Panc1 (cell line): Measurements from ENCODE around the gene LRP5. TPM values are rescaled to one million over a fixed set of nuclear protein-coding genes. Genes with fewer than 3 reads are reported as not detected.

Source experiments
- ATAC-seq: fragments of 200-7000 bp; cut with Tn5 transposase; 2 replicates; pipeline ENCODE4 v1.9.1; 2020; ENCODE audit warnings: mild to moderate bottlenecking, moderate library complexity
- BruUV-seq: library from RNA; stranded (reverse); fragments of 400-500 nt; replicated peaks from 2 replicates; lab custom pipeline; 2021; lab: Mats Ljungman, UMichigan
- CTCF ChIA-PET: fragments of 300-600 bp; sonication (Branson Sonifier 250); formaldehyde crosslinking; loops from one replicate; lab custom pipeline; 2022; ENCODE audit warnings: antibody characterized with exemption; lab: Charles Lee
- POLR2A ChIA-PET: fragments of 300-600 bp; sonication (Branson Sonifier 250); formaldehyde crosslinking; loops from one replicate; lab custom pipeline; 2022; ENCODE audit warnings: antibody characterized with exemption; lab: Charles Lee
- DNase-seq: peaks from one replicate; pipeline ENCODE4 v3.0.0-alpha.2; 2010; ENCODE audit warnings: low read depth, low spot score
- H3K27ac ChIP-seq: 2 replicates; pipeline ENCODE4 v1.5.1; 2011; ENCODE audit warnings: mild to moderate bottlenecking, low read length, inconsistent platforms
- H3K27me3 ChIP-seq: fragments of 200-500 bp; sonication (Bioruptor generic); 2 replicates; pipeline ENCODE4 v1.6.0; 2014; ENCODE audit warnings: low read length, inconsistent platforms; ENCODE audit not compliant: control insufficient read depth, insufficient read depth
- H3K36me3 ChIP-seq: fragments of 200-500 bp; sonication (Bioruptor generic); 2 replicates; pipeline ENCODE4 v1.5.1; 2014; ENCODE audit warnings: inconsistent platforms, mild to moderate bottlenecking, low read length, moderate library complexity; ENCODE audit not compliant: control insufficient read depth, insufficient read depth
- H3K4me1 ChIP-seq: 2 replicates; pipeline ENCODE4 v1.5.1; 2011; ENCODE audit warnings: inconsistent platforms, mild to moderate bottlenecking, low read length, moderate library complexity; ENCODE audit not compliant: control insufficient read depth, insufficient read depth
- H3K4me3 ChIP-seq, 2 experiments: 2 replicates each; pipeline ENCODE4 v1.5.1; 2011 to 2012; ENCODE audit warnings: low read depth in 2 of 2, low read length in 2 of 2, mild to moderate bottlenecking in 2 of 2, inconsistent platforms in 1 of 2, moderate library complexity in 1 of 2
- H3K9me3 ChIP-seq: fragments of 200-500 bp; sonication (Bioruptor generic); 2 replicates; pipeline ENCODE4 v1.5.1; 2014; ENCODE audit warnings: low read depth, mild to moderate bottlenecking, inconsistent platforms, low read length, moderate library complexity; ENCODE audit not compliant: control insufficient read depth, insufficient read depth
- CTCF ChIP-seq: fragments of 450-650 bp; IDR thresholded peaks from 2 replicates; pipeline ENCODE4 v1.5.1; 2017; ENCODE audit warnings: mild to moderate bottlenecking
- POLR2AphosphoS5 ChIP-seq: IDR thresholded peaks from 2 replicates; pipeline ENCODE4 v1.6.1; 2012; ENCODE audit warnings: mild to moderate bottlenecking, low read depth, low read length, moderate library complexity
- REST ChIP-seq, 2 experiments: IDR thresholded peaks; 2 replicates each; pipeline ENCODE4 v1.6.1; 2011 to 2012; ENCODE audit warnings: low read depth in 2 of 2, control low read depth in 1 of 2, low read length in 1 of 2, mild to moderate bottlenecking in 1 of 2, moderate library complexity in 1 of 2; ENCODE audit not compliant: insufficient read depth in 1 of 2
- SIN3A ChIP-seq: IDR thresholded peaks from 2 replicates; pipeline ENCODE4 v1.6.1; 2012; ENCODE audit warnings: low read depth, mild to moderate bottlenecking, low read length, moderate library complexity, borderline replicate concordance; ENCODE audit not compliant: insufficient read depth
- TCF7L2 ChIP-seq: IDR thresholded peaks from 2 replicates; pipeline ENCODE4 v1.6.1; 2011; ENCODE audit warnings: mild to moderate bottlenecking, low read depth, low read length, inconsistent platforms
- in situ Hi-C: cut with HindIII; loops from 2 replicates; pipeline ENCODE4 v1.10.0; 2016; ENCODE audit warnings: low sequenced_read_pairs, low pct_unique_long_range_greater_than_20kb
- intact Hi-C: fragments of 100-400 bp; cut with micrococcal nuclease; formaldehyde crosslinking; loops from one replicate; pipeline ENCODE4 v1.10.0; 2022; ENCODE audit not compliant: unreplicated experiment
- total RNA-seq: library from RNA; stranded (reverse); gene quantifications from one replicate; pipeline ENCODE4 v1.2.1, GENCODE V29; 2021; ENCODE audit not compliant: unreplicated experiment

Gene LRP5
- total RNA-seq, 1 experiment from 2014 or later: 171 TPM

- no peak for DNase-seq
- Histone ChIP-seq H3K27me3 (no peaks in the 10 kb centered on the region), H3K9me3 (no peaks in the 10 kb centered on the region), H3K36me3 (no peaks in the 10 kb centered on the region), H3K4me1 (peaks cover 54% of the 10 kb centered on the region), H3K4me3 (peak overlapping the region; percentile 73 to 75), H3K27ac (peak overlapping the region; percentile 99)
- no peak for ATAC-seq
- POLR2A ChIA-PET: no interaction called here
- intact Hi-C loops: no loop called here
- CTCF ChIA-PET: interaction anchor here (0.5 to 1.5 kb wide), 4 partner anchors 12 to 601 kb away, joined by 3 to 4 read pairs (median 4); no protein-coding TSS in a partner anchor
- TF ChIP-seq CTCF (no peak), SIN3A (no peak), TCF7L2 (no peak), REST (IDR thresholded peaks at IDR 0.05; ENCODE audit: insufficient read depth in 1 of 2, low read depth in 2 of 2, low read length in 1 of 2) (no peak), POLR2AphosphoS5 (no peak)
- in situ Hi-C loops: no loop called here
- TSS peak; percentile 82 for BruUV-seq
Measured at GRCh38 chr11:68313574-68314202, 1.3 kb downstream of the LRP5 start.

GRCh38 chr11:68314203-68315170 is 2.1 kb downstream of the LRP5 start:
- Histone ChIP-seq H3K9me3 (no peaks in the 10 kb centered on the region), H3K36me3 (no peaks in the 10 kb centered on the region), H3K4me1 (peaks cover 56% of the 10 kb centered on the region), H3K27ac (peak overlapping the region; percentile 99), H3K4me3 (peak overlapping the region; percentile 73 to 75), H3K27me3 (no peaks in the 10 kb centered on the region)
- TF ChIP-seq CTCF (no peak), SIN3A (peak; percentile 17; the same call in 1 of the 2 replicates)
- POLR2A ChIA-PET: interaction anchor here (0.6 kb wide), 1 partner anchor 811 kb away, joined by 3 read pairs; no protein-coding TSS in a partner anchor
- in situ Hi-C loops (no loop called here), intact Hi-C loops (loop anchor here (5.0 kb wide), 1 partner anchor 68 kb away; no protein-coding TSS in a partner anchor)
- ATAC-seq: peak; percentile 51
- BruUV-seq: TSS peak; percentile 89
- CTCF ChIA-PET: interaction anchor here (0.9 to 1.5 kb wide), 3 partner anchors 11 to 18 kb away, joined by 3 to 4 read pairs (median 3); no protein-coding TSS in a partner anchor
- DNase-seq: no peak
